GM19397 (cell line): ENCODE results near the gene DTWD1.
"Not testable (repeated sequence)": the region's sequence is repeated elsewhere in the genome, so short reads cannot be mapped to it uniquely, and the experiment has no call there.

Source experiments
- ATAC-seq: cut with Tn5 transposase; IDR thresholded peaks from one replicate; pipeline ENCODE4 v1.9.1; 2021; ENCODE audit warnings: mild to moderate bottlenecking, moderate library complexity; ENCODE audit not compliant: unreplicated experiment

Gene DTWD1

GRCh38 chr15:49645941-49646340 lies 25.1 kb downstream of the DTWD1 start:
- ATAC-seq: no peak

- no peak for ATAC-seq
These were observed 26.0 kb downstream of the DTWD1 start for GRCh38 chr15:49646891-49647290.

GRCh38 chr15:49649987-49650386 lies 29.1 kb downstream of the DTWD1 start:
- ATAC-seq: no peak

- no peak for ATAC-seq
These were observed 29.8 kb downstream of the DTWD1 start for GRCh38 chr15:49650676-49651075.

GRCh38 chr15:49652922-49653321 lies 32.1 kb downstream of the DTWD1 start:
- ATAC-seq: no peak

GRCh38 chr15:49656734-49657133 lies 35.9 kb downstream of the DTWD1 start:
- no peak for ATAC-seq

GRCh38 chr15:49664716-49665115 lies 43.9 kb downstream of the DTWD1 start:
- no peak for ATAC-seq

GRCh38 chr15:49666486-49666885 lies 45.6 kb downstream of the DTWD1 start:
- not testable (repeated sequence) for ATAC-seq

GRCh38 chr15:49669288-49669687 lies 48.4 kb downstream of the DTWD1 start:
- no peak for ATAC-seq

- ATAC-seq: no peak
These were observed 53.0 kb downstream of the DTWD1 start for GRCh38 chr15:49673861-49674260.

- ATAC-seq: no peak
These were observed 53.5 kb downstream of the DTWD1 start for GRCh38 chr15:49674370-49674769.

GRCh38 chr15:49675041-49675440 lies 54.2 kb downstream of the DTWD1 start:
- ATAC-seq: no peak

GRCh38 chr15:49678655-49679054 lies 57.8 kb downstream of the DTWD1 start:
- ATAC-seq: no peak

GRCh38 chr15:49686599-49686998 lies 65.8 kb downstream of the DTWD1 start:
- no peak for ATAC-seq

- ATAC-seq: no peak
These were observed 67.4 kb downstream of the DTWD1 start for GRCh38 chr15:49688135-49688790.

GRCh38 chr15:49692514-49693090 lies 71.8 kb downstream of the DTWD1 start:
- no peak for ATAC-seq

- no peak for ATAC-seq
These were observed 72.7 kb downstream of the DTWD1 start for GRCh38 chr15:49693498-49693897.

GRCh38 chr15:49696433-49696832 lies 75.6 kb downstream of the DTWD1 start:
- no peak for ATAC-seq

GRCh38 chr15:49697121-49697520 lies 76.3 kb downstream of the DTWD1 start:
- no peak for ATAC-seq

GRCh38 chr15:49702982-49703381 lies 82.1 kb downstream of the DTWD1 start:
- not testable (repeated sequence) for ATAC-seq
